Stimulated activated CD8-positive, alpha-beta memory T cell treated with anti-CD3 and anti-CD28 coated beads, Interleukin-2, amount 100 ng/mL, for 1 hour (primary cell): ENCODE results near the gene STRADB.
"Not testable (repeated sequence)": the region's sequence is repeated elsewhere in the genome, so short reads cannot be mapped to it uniquely, and the experiment has no call there.

Source experiments
- DNase-seq, 2 donors: peaks; one replicate each; pipeline ENCODE4 v3.0.0-alpha.2; 2020; ENCODE audit warnings: low read depth in 2 of 2

STRADB gene, protein sequence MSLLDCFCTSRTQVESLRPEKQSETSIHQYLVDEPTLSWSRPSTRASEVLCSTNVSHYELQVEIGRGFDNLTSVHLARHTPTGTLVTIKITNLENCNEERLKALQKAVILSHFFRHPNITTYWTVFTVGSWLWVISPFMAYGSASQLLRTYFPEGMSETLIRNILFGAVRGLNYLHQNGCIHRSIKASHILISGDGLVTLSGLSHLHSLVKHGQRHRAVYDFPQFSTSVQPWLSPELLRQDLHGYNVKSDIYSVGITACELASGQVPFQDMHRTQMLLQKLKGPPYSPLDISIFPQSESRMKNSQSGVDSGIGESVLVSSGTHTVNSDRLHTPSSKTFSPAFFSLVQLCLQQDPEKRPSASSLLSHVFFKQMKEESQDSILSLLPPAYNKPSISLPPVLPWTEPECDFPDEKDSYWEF

DNA sequence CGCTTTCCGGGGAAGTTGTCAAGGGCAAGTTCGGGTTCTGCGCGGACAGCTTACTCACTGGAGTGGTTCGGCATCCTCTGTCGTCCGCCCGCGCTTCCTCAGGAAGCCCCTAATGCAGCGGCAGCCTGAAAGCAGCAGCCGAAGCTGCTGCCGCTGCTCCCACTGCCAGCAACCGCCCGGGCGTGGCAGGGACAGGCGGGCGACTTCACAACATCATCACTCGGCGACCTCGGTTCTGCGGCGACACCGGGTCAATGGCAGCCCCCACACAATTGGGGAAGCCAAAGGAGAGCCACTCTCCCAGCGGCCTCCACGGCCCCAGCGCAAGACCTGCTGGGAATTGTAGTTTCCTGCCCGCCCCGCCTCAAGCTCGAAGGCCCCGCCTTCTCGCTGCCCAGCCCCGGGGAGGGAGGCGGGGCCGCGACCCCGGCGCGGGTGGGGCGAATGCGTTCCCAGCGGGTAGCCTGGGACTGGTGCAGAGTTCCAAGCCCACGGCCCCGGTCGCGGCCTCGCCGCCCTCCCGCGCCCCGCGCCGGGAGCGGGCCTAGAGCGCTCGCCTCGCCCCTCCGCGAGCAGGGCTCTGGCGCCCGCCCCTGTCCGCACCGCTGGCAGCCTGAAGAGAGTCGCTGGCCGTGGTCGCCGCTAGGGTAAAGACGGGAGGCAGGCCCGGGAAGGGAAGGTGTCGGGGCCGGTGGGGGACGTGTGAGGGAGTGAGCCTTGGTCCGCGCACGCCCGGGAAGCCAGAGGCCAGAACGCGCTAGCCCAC lies at the start of gene STRADB, which contains the start of gene TRAK2:
TSS of gene STRADB (plus strand) at position 449 of the 766 bp plus-strand sequence. CDS start 3,101 bp downstream, outside the sequence.
TSS of gene TRAK2 (minus strand) at position 167 of the 766 bp plus-strand sequence. CDS start 30,951 bp downstream, outside the sequence.
- DNase-seq: peak; percentile 89 to 90

DNA sequence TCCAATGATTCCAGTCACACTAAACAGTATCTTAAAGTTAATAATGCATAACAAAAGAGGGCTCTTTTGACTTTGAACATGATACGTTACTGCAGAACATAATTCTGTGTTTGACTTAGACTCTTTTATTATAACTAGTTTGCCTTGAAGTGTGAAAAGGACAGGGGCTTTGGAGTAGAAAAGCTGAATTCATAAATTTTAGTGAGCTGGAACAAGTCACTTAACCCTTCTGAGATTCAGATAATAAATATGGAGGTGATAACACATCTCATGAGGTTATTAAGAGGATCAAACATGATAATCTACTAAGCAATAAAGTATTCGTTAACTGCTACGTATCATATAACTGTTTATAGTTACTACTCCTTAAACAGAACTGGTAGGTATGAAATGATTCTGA lies 49.7 kb upstream of the STRADB start:
- no peak for DNase-seq

DNA sequence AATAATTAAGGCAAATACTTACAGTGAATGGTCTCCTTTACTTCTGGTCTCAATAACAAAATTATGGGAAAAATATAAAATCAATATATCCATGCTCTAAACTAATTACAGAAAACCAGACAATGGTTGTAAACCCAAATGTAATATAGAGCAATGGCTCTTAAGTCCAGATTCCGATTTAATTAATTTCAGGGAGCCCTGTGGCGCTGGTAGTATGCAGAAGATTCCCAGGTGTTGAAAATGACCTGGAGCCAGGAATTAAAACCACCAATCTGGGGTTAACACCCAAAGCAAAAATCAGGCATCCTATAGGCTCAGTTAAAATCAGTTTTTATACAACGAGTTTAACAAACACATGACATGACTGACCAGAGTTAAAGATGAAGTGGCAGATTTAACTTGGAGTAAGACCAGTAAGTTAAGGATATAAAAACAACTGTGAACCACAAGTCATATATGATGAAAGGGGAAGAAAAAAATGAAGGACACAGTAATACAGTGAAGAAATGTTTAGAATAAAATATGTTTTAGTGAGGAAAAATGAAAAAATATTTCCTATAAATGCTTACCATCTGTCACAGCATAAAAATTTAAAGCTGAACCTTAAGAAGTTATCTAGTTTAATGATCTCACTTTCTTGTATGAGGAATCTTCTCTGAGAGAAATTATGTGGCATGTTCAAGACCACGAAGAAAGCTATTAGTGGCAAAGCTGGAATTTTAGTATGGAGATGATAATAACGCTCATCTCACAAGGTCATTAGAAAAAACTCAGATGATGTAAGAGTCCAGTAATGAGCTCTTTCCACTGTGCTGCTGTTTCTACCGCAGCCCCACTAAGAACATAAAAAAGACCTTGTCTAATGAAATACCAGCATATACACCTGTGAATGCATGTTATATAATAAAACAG lies 48.6 kb upstream of the STRADB start:
- DNase-seq: no peak

DNA sequence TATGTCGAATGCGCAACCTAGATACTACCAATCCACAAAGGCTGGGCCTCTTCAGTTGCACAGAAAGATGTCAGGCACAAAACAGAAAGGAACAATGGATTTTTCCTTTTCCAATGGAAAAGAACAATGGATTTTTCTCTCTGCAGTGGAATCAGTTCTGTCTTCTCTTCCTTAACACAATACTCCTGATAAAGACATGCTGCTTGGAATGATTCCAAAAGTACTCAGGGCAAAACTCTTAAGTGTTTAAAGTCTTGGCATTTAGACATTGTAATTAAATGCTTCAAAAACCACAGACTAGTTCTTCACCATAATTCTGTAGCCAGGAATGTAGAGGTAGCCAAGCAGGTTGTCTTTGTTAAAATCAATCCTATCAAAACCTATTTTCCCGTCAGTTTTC lies 47.7 kb upstream of the STRADB start:
- DNase-seq: no peak

DNA sequence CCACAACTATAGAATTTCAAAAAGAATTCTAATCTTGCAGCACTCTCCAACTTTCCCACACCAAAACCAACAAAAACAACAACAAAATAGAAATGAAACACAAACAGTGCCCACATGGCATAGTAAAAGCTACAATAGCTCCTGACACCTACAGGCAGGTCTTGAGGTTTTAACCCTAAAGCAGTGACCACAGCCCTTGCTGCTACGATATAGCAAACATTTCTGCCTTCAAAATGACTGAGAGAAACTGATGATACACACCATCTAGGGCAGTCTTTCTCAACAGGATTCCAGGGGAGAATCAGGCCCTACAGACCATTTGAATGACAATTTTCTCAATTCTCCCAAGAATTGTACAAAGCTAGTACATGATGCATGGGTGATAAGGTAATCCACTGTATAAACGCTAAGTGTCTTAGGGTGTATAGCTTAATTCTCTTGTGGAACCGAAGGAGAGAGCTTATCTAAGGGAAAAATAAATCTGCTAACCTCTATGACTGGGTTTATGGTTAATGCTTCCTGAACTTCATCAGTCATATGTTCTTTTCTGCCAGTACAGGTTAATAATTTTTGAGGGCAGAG lies 46.8 kb upstream of the STRADB start:
- DNase-seq: no peak

DNA sequence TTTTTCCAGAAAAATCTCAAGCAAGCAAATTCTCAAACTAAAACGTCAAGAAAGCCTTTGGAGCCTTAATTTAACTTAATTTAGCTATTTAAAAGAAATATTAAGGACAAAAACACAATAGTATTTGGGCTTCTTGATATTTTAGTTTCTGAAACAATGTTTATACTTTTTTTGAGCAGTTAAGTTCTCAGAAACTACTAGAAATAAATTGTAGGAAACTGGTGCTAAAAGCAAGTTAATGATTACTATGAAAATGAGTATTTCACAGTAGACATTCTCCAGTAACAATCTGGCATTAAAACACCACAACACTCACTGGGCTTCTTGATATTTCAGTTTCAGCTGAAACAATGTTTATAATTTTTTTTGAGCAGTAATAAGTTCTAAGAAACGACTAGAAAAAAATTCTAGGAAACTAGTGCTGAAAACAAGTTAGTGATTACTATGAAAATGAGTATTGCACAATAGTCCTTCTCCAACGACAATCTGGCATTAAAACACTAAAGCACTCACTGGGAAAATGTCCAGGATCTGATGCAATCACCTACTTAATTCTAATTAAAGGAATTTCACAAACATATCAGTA lies 45.4 kb upstream of the STRADB start:
- no peak for DNase-seq

DNA sequence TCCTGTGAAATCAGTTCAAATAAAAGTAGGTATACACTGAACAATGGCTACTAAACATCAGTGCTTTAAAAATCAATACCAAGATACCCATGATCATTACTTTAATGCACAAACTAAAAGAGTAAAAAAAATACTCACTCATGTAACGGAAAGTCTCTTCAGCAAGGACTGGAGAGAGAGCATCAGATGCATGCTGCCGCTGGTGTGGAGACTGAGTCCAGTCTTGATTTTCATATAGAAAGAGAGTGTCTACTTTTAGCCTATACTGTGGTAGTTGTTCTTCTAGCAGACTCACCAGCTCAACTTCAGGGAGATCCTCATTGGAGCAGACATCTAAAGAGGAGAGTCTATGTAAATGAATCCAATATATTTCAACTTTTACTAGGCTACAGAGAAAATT lies 44.3 kb upstream of the STRADB start:
- DNase-seq: no peak

DNA sequence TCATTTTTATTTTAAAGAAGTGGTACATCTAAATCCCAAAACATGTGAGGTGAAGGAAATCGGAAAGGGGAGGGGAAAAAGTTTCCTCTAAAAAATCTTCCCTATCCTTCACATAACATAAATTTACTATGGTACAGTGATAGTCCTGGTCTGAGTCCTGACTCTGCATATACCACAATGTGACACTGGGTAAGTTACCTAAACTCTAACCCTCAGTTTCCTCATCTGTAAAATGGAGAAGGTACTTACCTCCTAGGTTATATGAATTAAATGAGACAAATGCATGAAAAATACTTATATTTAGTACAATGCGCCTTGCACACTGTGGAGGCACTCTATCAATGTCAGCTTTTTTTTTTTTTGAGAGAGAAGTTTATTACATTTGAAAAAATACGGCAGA lies 42.6 kb upstream of the STRADB start:
- DNase-seq: no peak

DNA sequence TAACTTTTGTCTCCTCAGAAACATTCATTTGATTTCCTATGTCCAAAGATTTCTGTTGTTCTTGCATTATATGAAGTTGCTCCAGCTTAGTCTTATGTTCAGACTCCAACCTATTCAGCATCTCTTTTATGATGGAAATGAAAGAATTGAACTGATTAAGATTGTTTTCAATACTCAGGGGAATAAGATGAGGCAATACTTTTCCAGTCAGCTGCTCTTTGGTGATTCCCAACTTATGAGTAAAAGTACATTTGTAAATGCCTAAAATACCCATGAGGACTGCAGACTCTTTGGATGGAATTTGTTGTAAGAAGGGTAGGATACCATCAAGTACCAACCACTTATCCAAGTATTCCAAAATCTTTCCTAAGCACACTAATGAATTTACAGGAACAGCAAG lies 40.1 kb upstream of the STRADB start:
- no peak for DNase-seq

DNA sequence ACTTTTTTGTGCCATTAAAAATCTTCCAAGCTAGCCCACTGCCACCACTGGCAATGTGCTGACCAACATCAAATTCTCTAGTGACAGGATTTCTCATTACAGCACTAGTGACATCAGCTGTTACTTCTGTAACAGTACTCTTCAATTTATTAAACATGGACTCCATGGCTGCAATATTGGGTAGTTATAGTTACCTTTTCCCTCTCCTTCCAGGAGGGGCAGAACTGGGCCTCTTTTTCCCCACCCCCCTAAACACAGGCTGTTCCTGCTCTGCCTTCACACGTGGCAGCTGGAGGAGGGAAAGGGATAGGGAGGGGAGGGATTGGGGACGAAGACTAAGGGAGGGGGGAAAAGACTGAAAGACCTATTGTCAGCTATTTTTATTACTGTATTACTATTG lies 38.4 kb upstream of the STRADB start:
- no peak for DNase-seq

DNA sequence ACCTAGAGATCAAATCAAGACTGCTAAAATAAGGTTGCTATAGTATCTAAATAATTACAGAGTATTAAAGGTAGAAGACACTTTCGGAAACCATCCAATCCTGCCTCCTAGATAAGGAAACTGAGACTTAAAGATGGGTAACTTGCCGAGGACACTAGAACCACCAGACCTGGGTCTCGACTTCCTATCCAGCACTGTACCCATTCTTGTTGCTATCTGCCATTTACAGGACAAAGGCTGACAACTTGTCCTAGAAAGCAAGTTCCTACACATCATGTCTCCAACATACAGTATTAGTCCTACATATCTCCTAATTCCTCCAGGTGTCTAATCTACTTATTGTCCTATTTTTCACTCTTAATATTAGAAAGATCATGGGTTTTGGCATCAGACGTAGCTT lies 38.0 kb upstream of the STRADB start:
- DNase-seq: no peak

DNA sequence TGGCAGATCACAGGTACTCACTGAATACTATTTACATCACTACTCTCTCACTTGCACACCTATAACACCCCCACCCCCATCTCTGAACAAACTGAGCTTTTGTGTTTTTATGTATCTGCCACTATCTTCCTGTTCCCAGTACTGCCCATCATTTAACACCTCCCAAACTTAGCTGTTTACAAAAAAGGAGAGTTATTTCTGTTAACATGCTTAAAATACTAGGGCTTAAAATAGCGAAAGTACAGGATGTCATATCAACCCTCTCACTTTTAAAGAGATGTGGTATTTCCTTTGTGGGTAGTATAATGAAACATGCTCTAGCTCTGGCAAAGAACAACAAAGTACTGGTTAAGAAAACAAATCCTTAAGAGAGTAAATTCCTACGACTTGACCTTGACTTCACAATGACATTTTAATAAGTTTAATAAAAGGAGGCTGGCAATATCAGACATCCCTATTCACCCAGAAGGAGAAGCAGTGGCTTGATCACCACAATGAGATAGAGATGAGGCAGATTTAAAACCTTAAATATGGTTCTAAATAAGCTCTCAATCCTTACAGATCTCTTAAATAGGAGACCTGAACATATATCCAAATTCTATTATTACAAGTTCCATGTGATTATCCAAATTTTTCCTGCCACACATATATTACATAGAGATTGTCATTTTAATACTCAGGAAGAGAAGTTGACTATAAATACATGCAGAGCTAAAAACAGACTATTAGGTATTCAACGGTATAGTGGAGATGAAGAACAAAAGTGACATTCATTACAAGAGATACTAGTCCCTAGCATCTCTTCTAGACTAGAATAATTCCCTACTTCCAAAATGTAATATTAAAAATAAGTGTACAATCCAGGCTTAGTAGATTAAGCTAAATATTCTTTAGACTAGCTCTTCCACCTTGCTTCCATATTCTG lies 37.2 kb upstream of the STRADB start:
- DNase-seq: no peak

DNA sequence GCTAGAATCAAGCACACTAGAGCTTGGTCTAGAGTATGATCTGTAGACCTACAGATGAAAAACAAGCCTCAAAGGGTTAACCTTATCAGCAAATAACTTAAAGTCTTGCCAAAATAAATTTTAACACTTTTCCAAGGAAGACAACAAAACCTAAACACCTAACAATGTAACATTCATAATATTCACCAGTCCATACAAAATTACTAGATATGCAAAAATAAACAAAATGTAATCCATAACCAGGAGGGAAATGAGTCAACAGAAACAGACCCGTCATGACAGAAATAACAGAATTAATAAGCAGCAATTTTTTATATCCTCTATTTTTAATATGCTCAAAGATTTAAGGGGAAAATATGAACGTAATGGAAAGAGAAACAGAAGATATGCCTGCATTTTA lies 36.4 kb upstream of the STRADB start:
- no peak for DNase-seq

DNA sequence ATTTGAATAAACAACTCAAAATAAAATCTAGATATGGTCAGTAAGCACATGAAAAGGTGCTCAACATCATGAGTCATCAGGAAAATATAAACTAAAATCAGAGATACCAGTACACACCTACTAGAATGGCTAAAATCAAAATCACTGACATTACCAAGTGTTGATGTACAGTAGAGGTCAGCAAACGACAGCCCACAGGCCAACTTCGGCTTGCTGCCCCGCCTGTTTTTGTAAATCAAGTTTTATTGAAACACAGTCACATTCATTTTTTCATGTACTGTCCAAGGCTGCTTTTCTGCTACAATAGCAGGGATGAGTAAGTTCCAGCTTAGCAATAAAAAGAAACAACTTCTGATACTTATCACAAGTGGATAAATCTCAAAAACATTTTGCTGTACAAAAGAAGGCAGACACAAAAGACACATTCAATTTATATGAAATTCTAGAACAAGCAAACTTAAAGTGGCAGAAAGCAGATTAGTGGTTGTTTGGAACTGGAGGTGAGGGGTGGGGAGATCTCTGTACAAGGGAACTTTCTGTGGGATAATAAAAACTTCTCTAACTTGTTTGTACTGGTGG lies 32.4 kb upstream of the STRADB start:
- no peak for DNase-seq

DNA sequence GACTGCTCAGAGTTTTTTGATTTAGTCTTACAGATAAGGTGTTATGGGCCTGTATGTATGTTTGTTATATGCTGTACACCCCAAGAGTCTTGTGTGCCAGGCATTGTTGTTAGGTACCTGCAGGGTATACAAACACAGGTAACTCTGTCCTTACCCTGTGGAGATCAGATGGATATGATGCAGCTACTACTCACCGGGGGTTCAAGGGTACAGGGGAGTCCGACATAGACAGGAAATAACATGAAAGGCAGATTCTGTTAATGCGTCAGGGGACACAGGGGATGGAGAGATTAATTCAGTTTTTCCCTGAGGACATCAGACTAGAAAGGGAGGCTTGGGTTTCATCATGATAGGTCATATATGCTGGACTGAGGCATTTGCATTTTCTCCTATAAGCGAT lies 31.6 kb upstream of the STRADB start:
- DNase-seq: no peak

DNA sequence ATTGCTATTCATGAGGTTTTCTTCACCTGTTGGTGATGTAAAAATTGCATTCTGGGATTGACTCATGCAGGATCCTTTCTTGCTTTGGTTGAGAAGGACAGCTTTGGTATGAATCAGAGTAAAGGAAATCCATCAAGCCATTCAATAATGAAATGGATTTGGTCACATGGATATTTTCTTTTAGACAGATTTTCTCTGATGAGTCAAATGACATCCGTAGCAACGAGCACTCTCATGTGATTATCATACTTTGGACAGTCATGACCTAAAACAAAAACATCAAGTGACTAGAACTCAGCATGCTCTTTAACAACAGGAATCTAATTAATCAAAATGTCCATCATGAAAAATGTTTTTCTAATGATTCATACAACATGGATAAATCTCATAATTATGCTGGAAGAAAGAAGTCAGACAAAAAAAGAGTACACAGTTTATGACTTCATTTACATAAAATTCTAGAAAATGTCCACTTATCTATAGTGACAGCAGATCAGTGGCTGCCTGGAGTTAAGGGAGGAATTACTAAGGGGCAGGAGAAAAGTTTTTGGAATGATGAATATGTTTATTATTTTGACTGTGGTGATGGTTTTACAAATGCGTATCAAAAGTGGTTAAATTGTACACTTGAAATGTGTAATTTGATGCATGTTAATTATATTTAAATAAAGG lies 31.0 kb upstream of the STRADB start:
- no peak for DNase-seq

DNA sequence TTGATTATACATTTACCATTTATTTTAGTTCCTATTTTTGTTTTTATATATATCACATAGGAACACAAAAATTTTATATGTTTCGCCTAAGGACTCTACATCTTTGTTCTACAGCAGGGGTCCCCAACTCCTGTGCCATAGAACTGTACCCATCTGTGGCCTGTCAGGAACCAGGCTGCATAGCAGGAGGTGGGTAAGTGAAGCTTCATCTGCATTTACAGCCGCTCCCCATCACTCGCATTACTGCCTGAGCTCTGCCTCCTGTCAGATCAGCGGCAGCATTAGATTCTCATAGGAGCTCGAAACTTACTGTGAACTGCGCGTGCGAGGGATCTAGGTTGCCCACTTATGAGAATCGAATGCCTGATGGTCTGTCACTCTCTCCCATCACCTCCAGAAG lies 25.6 kb upstream of the STRADB start:
- DNase-seq: no peak

DNA sequence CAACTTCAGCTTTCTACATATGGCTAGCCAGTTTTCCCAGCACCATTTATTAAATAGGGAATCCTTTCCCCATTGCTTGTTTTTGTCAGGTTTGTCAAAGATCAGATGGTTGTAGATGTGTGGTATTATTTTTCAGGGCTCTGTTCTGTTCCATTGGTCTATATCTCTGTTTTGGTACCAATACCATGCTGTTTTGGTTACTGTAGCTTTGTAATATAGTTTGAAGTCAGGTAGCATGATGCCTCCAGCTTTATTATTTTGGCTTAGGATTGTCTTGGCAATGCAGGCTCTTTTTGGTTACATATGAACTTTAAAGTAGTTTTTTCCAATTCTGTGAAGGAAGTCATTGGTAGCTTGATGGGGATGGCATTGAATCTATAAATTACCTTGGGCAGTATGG lies 23.2 kb upstream of the STRADB start:
- DNase-seq: not testable (repeated sequence)

DNA sequence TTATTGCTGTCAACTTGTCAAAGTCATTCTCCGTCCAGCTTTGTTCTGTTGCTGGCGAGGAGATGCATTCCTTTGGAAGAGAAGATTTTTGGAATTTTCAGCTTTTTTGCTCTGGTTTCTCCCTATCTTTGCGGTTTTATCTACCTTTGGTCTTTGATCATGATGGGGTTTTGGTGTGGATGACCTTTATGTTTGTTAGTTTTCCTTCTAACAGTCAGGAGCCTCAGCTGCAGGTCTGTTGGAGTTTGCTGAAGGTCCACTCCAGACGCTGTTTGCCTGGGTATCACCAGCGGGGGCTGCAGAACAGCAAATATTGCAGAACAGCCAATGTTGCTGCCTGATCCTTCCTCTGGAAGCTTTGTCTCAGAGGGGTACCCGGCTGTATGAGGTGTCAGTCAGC lies 21.7 kb upstream of the STRADB start:
- DNase-seq: not testable (repeated sequence)
